Dermis blood vessel endothelial cell (primary cell): ENCODE data around the gene CCDC136. TPM values are rescaled to one million over a fixed set of nuclear protein-coding genes. Genes with fewer than 3 reads are reported as not detected.
A peak's percentile ranks its signal among the peaks of the same experiment; 100 is the strongest.

Source experiments
- DNase-seq: peaks from one replicate; pipeline ENCODE4 v3.0.0; 2010
- total RNA-seq: library from RNA; depleted of rRNA; stranded (reverse); fragments of >200 nt; gene quantifications from 2 replicates; pipeline ENCODE4 v1.2.3, GENCODE V29; 2014

CCDC136 gene
- total RNA-seq, 1 donor from 2014 or later: 1.7 TPM

DNA sequence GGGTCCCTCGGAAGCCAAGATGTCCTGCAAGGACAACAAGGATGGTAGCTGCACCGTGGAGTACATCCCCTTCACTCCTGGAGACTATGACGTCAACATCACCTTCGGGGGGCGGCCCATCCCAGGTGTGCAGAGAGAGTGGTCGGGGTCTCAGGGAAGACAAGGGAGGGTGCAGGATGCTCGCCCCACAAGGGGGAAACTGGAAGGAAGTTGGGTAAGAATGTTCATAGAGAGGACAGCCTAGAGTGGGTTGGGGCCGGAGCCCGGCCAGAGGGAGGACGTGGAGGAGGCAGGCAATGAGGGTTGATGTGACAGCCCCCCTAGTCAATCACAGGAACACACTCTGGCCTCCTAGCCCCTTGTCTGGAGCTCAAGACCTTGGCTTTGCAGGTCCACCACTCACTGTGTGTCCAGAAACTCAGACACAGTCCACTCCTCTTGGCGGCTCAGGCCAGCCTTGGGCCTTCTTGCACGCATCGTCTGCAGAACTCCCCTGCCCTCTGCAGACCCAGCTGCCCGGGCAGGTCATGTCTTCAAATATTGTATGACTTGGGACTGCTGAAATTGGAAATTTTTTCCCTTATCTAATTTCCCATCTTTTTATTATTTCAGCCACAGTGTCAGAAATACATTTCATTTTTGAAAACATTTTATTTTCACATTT, 55.1 kb downstream of the CCDC136 start:
- DNase-seq: no peak

DNA sequence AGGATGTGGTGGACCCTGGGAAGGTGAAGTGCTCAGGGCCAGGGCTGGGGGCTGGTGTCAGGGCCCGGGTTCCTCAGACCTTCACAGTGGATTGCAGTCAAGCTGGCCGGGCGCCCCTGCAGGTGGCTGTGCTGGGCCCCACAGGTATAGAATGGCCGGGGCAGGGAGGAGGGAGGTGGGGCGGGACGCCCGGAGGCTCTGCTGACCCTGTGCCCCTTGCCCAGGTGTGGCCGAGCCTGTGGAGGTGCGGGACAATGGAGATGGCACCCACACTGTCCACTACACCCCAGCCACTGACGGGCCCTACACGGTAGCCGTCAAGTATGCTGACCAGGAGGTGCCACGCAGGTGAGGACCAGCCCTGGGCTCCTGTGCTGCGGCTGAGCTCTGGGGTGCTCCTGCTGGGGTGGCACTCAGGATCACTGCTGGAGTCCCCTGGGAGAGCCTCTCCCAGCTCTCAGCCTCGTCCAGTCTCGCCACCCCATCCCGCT, 56.0 kb downstream of the CCDC136 start:
- DNase-seq: no peak

DNA sequence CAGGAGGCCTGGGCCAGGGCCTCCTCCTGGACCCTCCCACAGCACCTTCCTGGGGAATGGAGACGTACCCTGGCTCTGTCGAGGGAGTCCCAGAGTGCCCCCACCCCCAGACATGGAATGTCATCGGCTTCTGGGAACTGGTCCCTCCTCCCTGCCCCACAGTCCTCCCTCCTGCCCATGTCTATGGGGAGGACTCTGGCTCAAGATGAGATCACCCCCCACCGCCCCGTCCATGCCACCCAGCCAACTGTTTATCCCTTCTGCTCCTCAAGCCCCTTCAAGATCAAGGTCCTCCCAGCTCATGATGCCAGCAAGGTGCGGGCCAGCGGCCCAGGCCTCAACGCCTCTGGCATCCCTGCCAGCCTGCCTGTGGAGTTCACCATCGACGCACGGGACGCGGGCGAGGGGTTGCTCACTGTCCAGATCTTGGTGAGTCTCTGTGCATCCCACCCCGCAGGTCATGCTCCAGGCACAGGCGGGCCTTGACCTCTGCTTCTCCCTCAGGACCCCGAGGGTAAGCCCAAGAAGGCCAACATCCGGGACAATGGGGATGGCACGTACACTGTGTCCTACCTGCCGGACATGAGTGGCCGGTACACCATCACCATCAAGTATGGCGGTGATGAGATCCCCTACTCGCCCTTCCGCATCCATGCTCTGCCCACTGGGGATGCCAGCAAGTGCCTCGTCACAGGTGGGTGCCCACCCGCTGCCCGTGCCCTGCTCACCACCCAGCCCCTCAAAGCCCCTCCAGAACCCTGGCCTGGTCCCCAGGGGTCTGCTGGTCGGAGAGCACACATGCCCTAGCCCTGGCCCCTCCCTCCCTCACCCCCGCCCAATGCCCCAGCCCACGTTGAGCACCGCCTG, 56.8 kb downstream of the CCDC136 start:
- DNase-seq: no peak

DNA sequence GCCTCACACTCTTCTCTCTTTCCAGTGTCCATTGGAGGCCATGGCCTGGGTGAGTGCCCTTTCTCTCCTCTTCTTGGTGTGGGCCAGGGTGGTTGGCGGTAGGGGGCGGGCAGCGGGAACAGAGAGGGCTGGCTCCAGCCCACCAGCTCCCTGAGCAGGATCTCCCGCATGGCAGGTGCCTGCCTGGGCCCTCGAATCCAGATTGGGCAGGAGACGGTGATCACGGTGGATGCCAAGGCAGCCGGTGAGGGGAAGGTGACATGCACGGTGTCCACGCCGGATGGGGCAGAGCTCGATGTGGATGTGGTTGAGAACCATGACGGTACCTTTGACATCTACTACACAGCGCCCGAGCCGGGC, 57.4 kb downstream of the CCDC136 start:
- DNase-seq: no peak

DNA sequence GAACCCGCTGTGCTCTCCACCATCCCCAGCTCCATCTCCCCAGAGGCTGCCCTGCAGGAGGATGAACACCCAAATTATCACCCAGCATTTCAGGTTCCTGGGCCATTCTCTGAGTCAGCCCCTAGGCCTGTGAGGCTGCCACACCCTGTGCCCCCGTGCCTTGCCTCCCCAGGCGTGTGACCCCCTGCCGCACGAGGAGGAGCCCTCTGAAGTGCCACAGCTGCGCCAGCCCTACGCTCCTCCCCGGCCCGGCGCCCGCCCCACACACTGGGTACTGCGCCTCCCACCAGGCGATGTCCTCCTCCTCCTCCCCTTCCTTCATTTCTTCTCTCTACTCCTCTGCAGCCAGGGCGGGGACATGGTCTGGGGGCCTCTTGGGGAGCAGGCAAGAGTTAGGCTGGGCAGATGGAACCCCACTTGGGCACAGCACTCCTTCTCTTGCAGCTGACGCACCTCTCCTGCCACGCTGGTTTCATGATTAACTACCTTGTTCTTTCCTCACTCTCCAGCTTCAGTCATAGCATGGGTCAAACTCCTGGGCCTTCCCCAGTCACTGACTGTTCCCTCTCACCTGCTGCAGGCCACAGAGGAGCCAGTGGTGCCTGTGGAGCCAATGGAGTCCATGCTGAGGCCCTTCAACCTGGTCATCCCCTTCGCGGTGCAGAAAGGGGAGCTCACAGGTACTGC, 58.2 kb downstream of the CCDC136 start:
- DNase-seq: no peak

DNA sequence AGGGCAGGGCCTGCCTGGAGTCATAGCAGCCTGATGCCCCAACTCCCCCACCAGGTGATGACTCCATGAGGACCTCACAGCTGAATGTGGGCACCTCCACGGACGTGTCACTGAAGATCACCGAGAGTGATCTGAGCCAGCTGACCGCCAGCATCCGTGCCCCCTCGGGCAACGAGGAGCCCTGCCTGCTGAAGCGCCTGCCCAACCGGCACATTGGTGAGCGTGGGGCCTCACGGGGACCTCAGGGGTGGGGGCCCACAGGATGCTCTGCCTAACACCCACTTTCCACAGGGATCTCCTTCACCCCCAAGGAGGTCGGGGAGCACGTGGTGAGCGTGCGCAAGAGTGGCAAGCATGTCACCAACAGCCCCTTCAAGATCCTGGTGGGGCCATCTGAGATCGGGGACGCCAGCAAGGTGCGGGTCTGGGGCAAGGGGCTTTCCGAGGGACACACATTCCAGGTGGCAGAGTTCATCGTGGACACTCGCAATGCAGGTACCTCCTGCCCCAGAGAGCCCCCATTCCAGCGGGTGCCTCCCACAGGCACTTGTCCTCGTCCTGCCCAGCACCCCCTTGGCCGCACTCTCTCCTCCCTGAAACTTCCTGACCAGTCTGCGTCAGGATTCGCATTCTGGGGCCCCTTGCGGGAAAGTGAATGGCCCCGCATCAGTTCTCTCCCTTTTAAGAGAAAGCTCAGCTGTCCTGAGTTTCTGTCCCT, 60.9 kb downstream of the CCDC136 start:
- no peak for DNase-seq

DNA sequence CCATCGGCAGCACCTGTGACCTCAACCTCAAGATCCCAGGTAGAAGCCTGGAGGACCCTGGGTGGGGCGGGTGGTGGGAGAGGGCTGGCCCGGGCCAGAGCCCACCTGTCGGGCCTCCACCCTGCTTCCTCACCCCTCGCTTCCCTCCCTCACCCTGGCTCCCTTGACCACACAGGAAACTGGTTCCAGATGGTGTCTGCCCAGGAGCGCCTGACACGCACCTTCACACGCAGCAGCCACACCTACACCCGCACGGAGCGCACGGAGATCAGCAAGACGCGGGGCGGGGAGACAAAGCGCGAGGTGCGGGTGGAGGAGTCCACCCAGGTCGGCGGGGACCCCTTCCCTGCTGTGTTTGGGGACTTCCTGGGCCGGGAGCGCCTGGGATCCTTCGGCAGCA, 62.0 kb downstream of the CCDC136 start:
- no peak for DNase-seq

DNA sequence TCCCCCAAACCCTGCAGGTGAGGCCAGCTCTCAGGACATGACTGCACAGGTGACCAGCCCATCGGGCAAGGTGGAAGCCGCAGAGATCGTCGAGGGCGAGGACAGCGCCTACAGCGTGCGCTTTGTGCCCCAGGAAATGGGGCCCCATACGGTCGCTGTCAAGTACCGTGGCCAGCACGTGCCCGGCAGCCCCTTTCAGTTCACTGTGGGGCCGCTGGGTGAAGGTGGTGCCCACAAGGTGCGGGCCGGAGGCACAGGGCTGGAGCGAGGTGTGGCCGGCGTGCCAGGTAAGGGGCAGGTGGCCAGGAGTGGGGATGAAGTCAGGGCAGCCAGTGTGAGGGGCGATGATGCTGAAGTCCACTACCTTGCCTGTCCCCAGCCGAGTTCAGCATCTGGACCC, 62.6 kb downstream of the CCDC136 start:
- no peak for DNase-seq

DNA sequence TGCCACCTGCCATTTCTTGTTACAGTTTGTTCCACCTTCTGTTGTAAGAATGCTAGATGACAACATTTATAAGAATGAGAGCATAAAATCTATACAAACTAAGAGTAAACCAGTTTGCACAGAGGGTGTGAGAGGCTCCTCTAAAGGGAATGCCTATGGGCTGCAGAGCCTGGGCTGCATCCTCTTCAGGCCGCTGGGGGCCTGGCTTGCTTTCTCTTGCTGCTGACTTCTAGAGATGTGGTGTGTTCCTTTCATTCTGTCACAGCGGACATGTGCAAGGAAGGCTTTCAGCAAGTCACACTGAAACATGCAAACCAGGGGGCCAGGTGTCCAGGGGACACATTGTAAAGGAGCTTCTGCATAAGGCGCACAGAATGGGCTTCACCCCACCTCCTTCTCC, 63.8 kb downstream of the CCDC136 start:
- DNase-seq: no peak

DNA sequence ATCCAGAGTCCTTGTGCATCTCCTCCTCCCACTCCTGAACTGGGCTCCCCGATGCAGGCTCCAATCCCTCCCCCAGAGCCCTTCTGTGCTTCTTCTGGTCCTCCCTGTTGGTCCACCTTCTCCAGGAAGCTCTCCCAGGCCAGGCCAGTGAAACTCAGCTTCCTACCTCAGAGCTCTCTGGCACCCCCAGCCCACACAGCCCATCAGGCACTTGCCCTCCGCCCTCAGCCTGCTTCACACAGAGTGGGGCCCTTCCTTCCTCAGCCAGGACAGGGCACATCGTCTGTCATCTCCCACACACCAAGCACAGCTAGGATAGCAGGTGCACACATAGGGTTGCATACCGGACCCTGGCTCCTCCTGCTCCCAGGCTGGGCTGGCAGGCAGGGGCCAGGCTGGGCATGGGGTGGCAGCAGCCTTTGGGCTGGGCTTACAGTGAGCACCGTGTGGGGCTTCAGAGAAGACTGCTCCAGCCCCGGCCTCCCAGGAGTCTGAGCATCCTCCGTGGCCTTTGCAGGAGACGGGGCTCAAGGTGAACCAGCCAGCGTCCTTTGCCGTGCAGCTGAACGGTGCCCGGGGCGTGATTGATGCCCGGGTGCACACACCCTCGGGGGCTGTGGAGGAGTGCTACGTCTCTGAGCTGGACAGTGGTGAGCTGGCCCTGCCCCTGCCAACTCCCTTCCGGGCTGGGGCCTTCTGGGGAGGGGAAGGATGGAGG, 64.4 kb downstream of the CCDC136 start:
- no peak for DNase-seq

DNA sequence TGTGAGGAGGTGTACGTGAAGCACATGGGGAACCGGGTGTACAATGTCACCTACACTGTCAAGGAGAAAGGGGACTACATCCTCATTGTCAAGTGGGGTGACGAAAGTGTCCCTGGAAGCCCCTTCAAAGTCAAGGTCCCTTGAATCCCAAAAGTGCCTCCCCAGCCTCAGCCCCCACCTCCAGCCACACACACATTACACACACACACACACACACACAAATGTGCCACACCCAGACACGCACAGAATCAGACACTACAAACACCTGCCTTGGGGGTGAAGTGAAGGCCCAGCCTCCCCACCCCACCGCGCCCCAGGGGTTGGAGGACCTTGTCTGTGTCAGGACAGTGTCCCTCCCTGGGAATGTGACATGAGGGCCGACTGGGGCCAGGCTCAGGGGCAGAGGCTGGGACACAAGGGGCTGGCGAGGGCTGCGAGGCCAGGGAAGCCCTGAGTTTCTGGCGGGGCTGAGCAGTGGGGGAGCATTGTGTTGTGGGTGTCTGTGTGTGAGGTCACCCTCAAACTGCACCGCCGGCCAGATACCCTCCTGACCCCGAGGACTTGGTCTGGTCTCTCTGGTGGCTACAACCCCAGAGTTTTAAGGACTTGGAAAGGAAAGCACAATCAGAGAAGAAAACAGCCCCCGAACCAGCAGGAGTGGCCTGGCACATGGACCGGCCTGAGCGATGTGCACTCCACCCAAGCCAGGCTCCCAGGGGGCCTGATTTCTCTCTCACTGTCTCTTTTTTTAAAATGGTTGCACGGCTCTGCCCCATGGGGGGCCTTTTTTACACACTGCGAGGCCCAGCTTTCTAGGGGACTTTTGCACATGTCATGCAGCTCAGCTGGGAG, 66.8 kb downstream of the CCDC136 start:
- DNase-seq: no peak

DNA sequence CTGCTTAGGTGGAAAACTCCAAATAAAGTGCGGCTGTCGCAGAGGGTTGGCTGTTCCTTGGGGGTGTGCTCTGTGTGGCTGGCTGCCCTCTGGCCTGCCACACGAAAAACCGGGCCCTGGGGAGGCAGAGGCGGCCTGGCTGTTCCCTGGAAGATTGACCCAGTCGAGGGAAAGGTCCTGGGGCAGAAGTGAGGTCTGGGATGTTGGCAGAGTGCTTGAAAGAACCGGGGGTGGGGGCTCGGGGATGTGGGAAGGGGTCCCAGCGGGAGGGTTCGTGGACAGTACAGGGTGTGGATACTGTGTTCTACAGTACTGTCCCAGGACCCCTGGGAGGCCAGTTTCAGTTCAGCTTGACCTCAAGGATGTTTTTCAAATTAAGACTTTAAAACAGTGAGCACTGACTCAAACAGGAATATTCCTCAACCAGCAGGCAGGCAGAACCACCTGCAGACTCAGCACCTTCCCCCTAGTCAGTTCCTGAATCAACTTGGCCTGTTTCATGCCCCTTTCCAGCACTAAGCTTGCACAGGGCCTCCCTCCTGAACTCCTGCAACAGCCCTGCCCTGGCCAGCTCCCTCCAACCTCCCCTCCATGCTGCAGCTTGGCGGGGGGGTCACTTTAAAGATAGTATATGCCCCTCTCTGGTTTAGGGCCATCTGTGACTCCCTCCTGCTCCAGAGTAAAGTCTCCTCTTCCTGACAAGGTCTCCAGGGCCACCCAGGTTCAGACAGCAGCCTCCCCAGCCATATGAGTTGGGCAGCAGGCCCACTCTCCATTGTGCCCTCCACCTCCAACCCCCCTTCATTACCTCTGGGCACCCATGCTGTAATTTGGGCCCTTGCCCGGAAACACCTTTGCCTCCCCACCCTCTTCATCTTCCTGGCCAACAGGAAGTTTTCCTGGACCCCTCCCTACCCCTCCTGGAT, 67.7 kb downstream of the CCDC136 start:
- DNase-seq: peak; percentile 21

DNA sequence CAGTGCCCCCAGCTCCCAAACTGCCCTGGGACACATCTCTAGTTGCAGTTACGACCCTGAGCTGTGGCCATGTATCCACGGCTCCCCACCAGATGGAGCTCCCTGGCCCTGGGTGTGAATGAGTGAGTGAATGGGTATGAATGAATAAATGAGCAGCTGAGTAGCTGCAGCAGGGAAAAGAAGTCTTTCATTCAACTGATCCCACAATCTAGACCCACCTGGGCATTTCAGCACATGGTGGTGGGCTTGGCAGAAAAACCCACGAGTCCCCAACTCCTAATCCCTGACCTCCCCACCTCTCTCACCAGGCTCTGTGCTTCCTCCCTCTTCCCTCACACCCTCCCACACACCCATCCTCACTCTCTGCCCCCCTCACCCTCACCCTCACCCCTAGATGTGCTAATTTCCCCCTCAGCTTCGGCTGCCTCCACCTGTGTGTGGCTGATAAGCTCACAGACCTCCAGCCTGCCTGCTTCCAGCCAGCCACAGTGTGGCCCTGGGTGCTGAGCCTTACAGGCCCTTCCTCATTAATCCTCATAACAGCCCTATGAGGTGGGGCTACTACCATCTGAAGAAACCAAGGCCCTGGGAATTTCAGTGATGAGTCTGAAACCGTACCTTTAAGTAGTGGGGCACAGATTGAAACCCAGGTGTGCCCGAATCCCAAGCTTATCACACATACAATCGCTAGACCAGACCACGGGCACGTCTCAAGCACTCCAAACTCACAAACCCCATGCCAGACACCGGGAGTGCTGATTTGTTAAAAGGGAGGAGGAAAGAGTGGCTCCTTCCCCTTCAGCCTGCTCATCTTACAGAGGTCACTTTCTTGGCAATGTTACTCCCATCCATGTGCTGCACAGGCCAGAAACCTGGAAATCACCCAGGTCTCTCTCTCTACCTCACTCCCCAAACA, 68.6 kb downstream of the CCDC136 start:
- peak; percentile 41 for DNase-seq

DNA sequence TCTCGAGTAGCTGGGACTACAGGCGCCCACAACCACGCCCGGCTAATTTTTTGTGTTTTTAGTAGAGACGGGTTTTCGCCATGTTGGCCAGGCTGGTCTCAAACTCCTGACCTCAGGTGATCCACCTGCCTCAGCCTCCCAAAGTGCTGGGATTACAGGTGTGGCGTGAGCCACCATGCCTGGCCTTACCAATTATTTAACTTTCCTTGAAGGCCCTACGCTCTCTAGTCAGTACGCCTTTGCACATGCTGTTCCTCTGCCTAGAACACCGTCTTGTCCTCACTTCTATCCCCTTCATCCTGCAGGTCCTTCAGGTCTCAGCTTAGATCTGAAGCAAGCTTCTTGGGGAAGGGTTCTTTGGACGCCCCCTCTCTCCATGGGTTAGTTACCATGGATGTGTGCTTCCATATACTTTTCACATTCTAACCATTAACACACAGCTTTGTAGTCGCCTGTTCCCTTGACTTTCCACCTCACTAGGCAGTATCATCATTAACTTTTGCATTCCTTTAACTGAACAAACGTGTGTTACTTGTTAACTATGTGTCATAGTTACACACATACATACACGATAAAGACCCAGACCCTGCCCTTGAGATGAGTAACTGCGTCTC, 70.3 kb downstream of the CCDC136 start:
- DNase-seq: no peak

DNA sequence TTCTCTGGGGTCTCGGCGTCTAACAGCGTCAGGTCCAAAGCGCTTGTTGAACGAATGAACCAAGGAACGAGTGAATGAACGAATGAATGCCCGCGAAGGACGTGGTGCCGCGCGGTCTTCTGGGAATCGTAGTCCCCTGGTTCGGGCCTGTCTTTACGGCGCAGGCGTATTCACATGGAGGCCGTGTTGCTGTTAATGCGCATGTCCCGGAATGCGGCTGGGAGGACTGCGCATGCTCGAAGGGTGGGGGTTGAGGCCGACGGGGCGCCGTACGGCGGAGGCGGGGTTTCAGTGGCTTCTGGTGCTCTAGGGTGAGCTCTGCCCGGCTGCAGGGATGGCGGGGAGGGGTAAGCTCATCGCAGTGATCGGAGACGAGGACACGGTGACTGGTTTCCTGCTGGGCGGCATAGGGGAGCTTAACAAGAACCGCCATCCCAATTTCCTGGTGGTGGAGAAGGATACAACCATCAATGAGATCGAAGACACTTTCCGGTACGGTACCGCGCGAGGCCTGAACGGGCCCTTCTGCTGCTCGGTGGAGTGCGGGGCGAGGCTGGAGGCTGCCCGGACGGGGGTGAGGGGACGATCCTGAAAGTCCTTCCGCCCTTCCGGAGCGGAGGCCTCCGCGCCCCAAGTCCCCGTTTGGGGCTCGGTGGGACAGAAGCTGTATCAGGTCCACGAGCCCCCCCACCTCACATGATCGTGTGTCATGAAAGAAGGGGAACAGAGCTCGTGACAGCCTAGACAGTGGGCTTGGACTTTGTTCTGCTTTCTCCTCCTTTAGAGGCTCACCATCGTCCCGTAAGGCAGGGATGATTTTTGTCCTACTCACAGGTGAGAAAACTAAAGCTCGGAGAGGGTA, 71.0 kb downstream of the CCDC136 start, which contains the start of gene ATP6V1F:
ATP6V1F (plus strand) TSS at position 286 of the 862 bp plus-strand sequence; CDS start at position 335, 49 bp downstream.
- DNase-seq: peak; percentile 98

DNA sequence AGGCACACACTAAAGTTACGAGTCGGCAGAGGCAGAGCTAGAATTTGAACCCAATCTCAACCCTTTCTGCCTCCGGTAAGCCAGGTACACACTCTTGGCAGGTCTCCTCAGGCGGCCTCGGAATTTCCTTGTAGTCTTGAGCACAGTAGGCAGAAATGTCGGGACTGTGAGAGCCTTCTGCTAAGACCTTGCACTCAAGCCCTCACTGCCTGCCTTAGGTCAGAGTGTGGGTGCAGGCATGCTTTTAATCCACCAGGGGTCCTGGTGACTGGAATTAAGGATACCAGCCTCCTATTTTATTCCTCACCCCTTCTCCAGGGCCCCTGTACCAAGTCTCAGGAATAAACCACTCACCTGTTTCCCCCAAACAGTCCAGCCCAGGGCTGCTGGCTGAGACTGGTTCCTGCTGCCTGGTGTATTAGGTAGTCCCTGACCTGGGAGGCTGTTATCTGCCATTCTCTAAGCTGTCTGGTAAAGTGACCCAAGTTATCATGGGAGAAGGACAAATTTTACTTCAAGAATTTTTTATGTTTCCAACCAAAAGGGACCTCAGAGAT, 71.7 kb downstream of the CCDC136 start:
- DNase-seq: peak; percentile 84

DNA sequence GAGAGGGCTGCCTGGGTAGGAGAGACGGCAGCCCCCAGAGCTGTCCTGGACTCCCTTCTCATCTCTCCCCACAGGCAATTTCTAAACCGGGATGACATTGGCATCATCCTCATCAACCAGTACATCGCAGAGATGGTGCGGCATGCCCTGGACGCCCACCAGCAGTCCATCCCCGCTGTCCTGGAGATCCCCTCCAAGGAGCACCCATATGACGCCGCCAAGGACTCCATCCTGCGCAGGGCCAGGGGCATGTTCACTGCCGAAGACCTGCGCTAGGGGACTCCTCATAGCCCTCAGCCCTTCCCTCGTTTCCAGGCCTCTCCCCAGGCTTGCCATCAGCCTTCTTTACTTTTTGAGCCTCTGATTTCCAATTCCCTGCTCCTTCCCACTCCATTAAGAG, 73.5 kb downstream of the CCDC136 start:
- DNase-seq: no peak
